ENCODE measurements around the gene SDCBP2.

DNA sequence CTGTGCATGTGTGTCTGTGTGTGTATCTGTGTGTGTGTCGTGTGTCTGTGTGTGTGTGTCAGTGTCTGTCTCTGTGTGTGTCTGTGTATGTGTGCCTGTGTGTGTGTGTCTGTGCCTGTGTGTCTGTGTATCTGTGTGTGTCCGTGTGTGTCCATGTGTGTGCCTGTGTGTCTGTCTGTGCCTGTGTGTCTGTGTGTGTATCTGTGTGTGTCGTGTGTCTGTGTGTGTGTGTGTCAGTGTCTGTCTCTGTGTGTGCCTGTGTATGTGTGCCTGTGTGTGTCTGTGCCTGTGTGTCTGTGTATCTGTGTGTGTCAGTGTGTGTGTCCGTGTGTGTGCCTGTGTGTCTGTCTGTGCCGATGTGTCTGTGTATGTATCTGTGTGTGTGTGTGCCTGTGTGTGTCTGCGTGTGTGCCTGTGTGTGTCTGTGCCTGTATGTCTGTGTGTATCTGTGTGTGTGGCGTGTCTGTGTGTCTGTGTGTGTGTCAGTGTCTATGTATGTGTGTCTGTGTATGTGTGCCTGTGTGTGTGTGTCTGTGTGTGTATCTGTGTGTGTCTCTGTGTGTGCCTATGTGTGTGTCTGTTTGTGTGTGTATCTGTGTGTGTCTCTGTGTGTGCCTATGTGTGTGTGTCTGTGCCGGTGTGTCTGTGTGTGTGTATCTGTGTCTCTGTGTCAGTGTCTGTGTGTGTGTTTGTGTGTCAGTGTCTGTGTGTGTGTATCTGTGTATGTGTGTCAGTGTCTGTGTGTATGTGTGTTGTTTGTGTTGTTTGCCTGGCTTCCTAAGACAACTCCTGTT, 51.2 kb downstream of the SDCBP2 start:
- TF ChIP-seq BHLHE40 (IDR thresholded peaks at IDR 0.05; ENCODE audit: borderline replicate concordance) (no peak), SP1 (IDR thresholded peaks at IDR 0.05) (no peak), TARDBP (IDR thresholded peaks at IDR 0.05) (no peak), FOXK2 (IDR thresholded peaks at IDR 0.05) (no peak), L3MBTL2 (conservative IDR thresholded peaks at IDR 0.05) (no peak), FOXM1 (IDR thresholded peaks at IDR 0.05; ENCODE audit: borderline replicate concordance) (no peak), PKNOX1 (IDR thresholded peaks at IDR 0.05) (no peak), NFRKB (IDR thresholded peaks at IDR 0.05) (no peak), FOXA1 (IDR thresholded peaks at IDR 0.05) (no peak), HDGF (IDR thresholded peaks at IDR 0.05; ENCODE audit: borderline replicate concordance) (no peak)

All from HEK293T (cell line).